ENCODE measurements around the gene KPNA1. TPM values are rescaled to one million over a fixed set of nuclear protein-coding genes. Genes with fewer than 3 reads are reported as not detected.

KPNA1 gene
- total and polyA plus RNA-seq, 2 of the 13 experiments (the other 11 are each of a cell fraction or from before 2014, with no cell fraction given) = 15.4 to 30.0 TPM

GRCh38 chr3:122520861-122521260 is 6.1 kb upstream of the KPNA1 start (continued):
- no peak for TF ChIP-seq RARG (CRISPR knock-in tag; IDR thresholded peaks at IDR 0.05; ENCODE audit: low read depth)
- no peak for TF ChIP-seq ARID4A (CRISPR knock-in tag; IDR thresholded peaks at IDR 0.05; ENCODE audit: borderline replicate concordance)
- no peak for TF ChIP-seq MXD4 (CRISPR knock-in tag; IDR thresholded peaks at IDR 0.05)
- TF ChIP-seq ZSCAN22 (CRISPR knock-in tag; IDR thresholded peaks at IDR 0.05) = no peak
- TF ChIP-seq SMARCC2 (IDR thresholded peaks at IDR 0.05) = no peak
- TF ChIP-seq TCF7 (IDR thresholded peaks at IDR 0.05; ENCODE audit: low read depth) = no peak
- TF ChIP-seq NFRKB (IDR thresholded peaks at IDR 0.05) = no peak
- TF ChIP-seq ZNF44 (CRISPR knock-in tag; IDR thresholded peaks at IDR 0.05) = no peak
- TF ChIP-seq MAFG (CRISPR knock-in tag; IDR thresholded peaks at IDR 0.05) = no peak
- no peak for TF ChIP-seq AFF4 (CRISPR knock-in tag; IDR thresholded peaks at IDR 0.05)
- TF ChIP-seq TFE3 (CRISPR knock-in tag; IDR thresholded peaks at IDR 0.05) = peak; percentile 86
- no peak for TF ChIP-seq NAIF1 (CRISPR knock-in tag; IDR thresholded peaks at IDR 0.05; ENCODE audit: borderline replicate concordance)
- no peak for TF ChIP-seq ZNF691 (CRISPR knock-in tag; IDR thresholded peaks at IDR 0.05; ENCODE audit: borderline replicate concordance, low read depth)
- no peak for TF ChIP-seq SNAPC2 (CRISPR knock-in tag; IDR thresholded peaks at IDR 0.05)
- TF ChIP-seq GATAD2A (CRISPR knock-in tag; IDR thresholded peaks at IDR 0.05) = 0 out of 2 replicates have a peak, but pooled peaks have one; percentile 29
- TF ChIP-seq NPAS2 (CRISPR knock-in tag; IDR thresholded peaks at IDR 0.05; ENCODE audit: borderline replicate concordance) = no peak
- TF ChIP-seq SUZ12 (IDR thresholded peaks at IDR 0.05; ENCODE audit: low read depth, low read length) = no peak
- no peak for TF ChIP-seq ZNF790 (CRISPR knock-in tag; IDR thresholded peaks at IDR 0.05; ENCODE audit: borderline replicate concordance)
- TF ChIP-seq SIX4 (CRISPR knock-in tag; IDR thresholded peaks at IDR 0.05) = 0 out of 2 replicates have a peak, but pooled peaks have one; percentile 29
- peak; percentile 79 for TF ChIP-seq TBX3 (IDR thresholded peaks at IDR 0.05; ENCODE audit: borderline replicate concordance)

Data from HepG2 (cell line).